Nephron progenitor cell (in vitro differentiated cells): ENCODE data around the gene GNB5.

Experiments used
- DNase-seq: peaks from one replicate; pipeline ENCODE4 v3.0.0; 2021
- H3K27ac Mint-ChIP-seq: 2 replicates; pipeline ENCODE4 v1.8.0; 2021; ENCODE audit warnings: mild to moderate bottlenecking, moderate library complexity, mixed read lengths
- H3K27me3 Mint-ChIP-seq: 2 replicates; pipeline ENCODE4 v1.8.0; 2021; ENCODE audit warnings: mild to moderate bottlenecking, low read depth, mixed read lengths; ENCODE audit not compliant: poor library complexity
- H3K36me3 Mint-ChIP-seq: 2 replicates; pipeline ENCODE4 v1.8.0; 2021; ENCODE audit warnings: low read depth, mixed read lengths
- H3K4me1 Mint-ChIP-seq: 2 replicates; pipeline ENCODE4 v1.8.0; 2021; ENCODE audit warnings: mixed read lengths
- H3K4me3 Mint-ChIP-seq: 2 replicates; pipeline ENCODE4 v1.8.0; 2021; ENCODE audit warnings: mild to moderate bottlenecking, moderate library complexity, mixed read lengths
- H3K9me3 Mint-ChIP-seq: 2 replicates; pipeline ENCODE4 v1.8.0; 2021; ENCODE audit warnings: mild to moderate bottlenecking, moderate library complexity, mixed read lengths
- CTCF ChIP-seq: fragments of 200-600 bp; sonication (generic); IDR thresholded peaks from 2 replicates; pipeline ENCODE4 v1.5.0; 2021; ENCODE audit warnings: antibody characterized with exemption

Gene GNB5

GRCh38 chr15:52143873-52144272 is 47.3 kb downstream of the GNB5 start:
- no peak for TF ChIP-seq CTCF
- H3K27ac Mint-ChIP-seq, result no peak overlapping the region
- H3K4me1 Mint-ChIP-seq, result peaks cover 17% of the 10 kb centered on the region
- no peaks in the 10 kb centered on the region for H3K27me3 Mint-ChIP-seq
- peaks cover 25% of the 10 kb centered on the region for H3K36me3 Mint-ChIP-seq
- peaks cover 5% of the 10 kb centered on the region for H3K9me3 Mint-ChIP-seq
- no peak overlapping the region for H3K4me3 Mint-ChIP-seq
- no peak for DNase-seq

GRCh38 chr15:52140646-52141045 is 50.5 kb downstream of the GNB5 start:
- H3K27ac Mint-ChIP-seq, result no peak overlapping the region
- TF ChIP-seq CTCF, result no peak
- no peaks in the 10 kb centered on the region for H3K27me3 Mint-ChIP-seq

GRCh38 chr15:52139599-52140462 is 51.4 kb downstream of the GNB5 start:
- H3K27me3 Mint-ChIP-seq, result no peaks in the 10 kb centered on the region
- DNase-seq, result peak; percentile 80
- TF ChIP-seq CTCF, result peak; percentile 84
- H3K4me1 Mint-ChIP-seq, result peaks cover 23% of the 10 kb centered on the region
- H3K4me3 Mint-ChIP-seq, result no peak overlapping the region
- peaks cover 11% of the 10 kb centered on the region for H3K36me3 Mint-ChIP-seq
- peak overlapping the region; percentile 21 for H3K27ac Mint-ChIP-seq
- no peaks in the 10 kb centered on the region for H3K9me3 Mint-ChIP-seq

More at GRCh38 chr15:52140646-52141045, 50.5 kb downstream of the GNB5 start:
- Mint-ChIP-seq H3K9me3 (no peaks in the 10 kb centered on the region), H3K4me1 (peaks cover 22% of the 10 kb centered on the region), H3K36me3 (peaks cover 16% of the 10 kb centered on the region), H3K4me3 (no peak overlapping the region)
- DNase-seq, result no peak

GRCh38 chr15:52137432-52138357 is 53.5 kb downstream of the GNB5 start:
- peaks cover 2% of the 10 kb centered on the region for H3K9me3 Mint-ChIP-seq
- H3K36me3 Mint-ChIP-seq, result peaks cover 3% of the 10 kb centered on the region
- DNase-seq, result no peak
- no peak overlapping the region for H3K4me3 Mint-ChIP-seq
- peak overlapping the region; percentile 90 for H3K27ac Mint-ChIP-seq
- no peak for TF ChIP-seq CTCF
- H3K27me3 Mint-ChIP-seq, result no peaks in the 10 kb centered on the region
- peaks cover 23% of the 10 kb centered on the region for H3K4me1 Mint-ChIP-seq

GRCh38 chr15:52136442-52136980 is 54.7 kb downstream of the GNB5 start:
- Mint-ChIP-seq H3K36me3 (peaks cover 14% of the 10 kb centered on the region), H3K27ac (no peak overlapping the region), H3K9me3 (peaks cover 4% of the 10 kb centered on the region), H3K4me1 (peaks cover 23% of the 10 kb centered on the region), H3K27me3 (no peaks in the 10 kb centered on the region), H3K4me3 (no peak overlapping the region)
- no peak for DNase-seq
- TF ChIP-seq CTCF, result no peak
